ELR (cell line): ENCODE results near the gene KDM4C.

Source experiments
- DNase-seq: peaks from one replicate; pipeline ENCODE4 v3.0.0-alpha.2; 2015; ENCODE audit warnings: low read depth

Gene KDM4C

GRCh38 chr9:7143645-7144200 lies 385.9 kb downstream of the KDM4C start:
- no peak for DNase-seq

- DNase-seq: no peak
Measured at GRCh38 chr9:7144265-7145046, 386.7 kb downstream of the KDM4C start.

GRCh38 chr9:7145361-7146069 lies 387.7 kb downstream of the KDM4C start:
- DNase-seq: no peak

GRCh38 chr9:7146582-7146981 lies 388.8 kb downstream of the KDM4C start:
- DNase-seq: peak; percentile 22

GRCh38 chr9:7147121-7148090 lies 389.6 kb downstream of the KDM4C start:
- no peak for DNase-seq

GRCh38 chr9:7148243-7148765 lies 390.5 kb downstream of the KDM4C start:
- DNase-seq: no peak

GRCh38 chr9:7149258-7149657 lies 391.5 kb downstream of the KDM4C start:
- no peak for DNase-seq

- DNase-seq: no peak
Measured at GRCh38 chr9:7150153-7150890, 392.5 kb downstream of the KDM4C start.

GRCh38 chr9:7153134-7153533 lies 395.4 kb downstream of the KDM4C start:
- DNase-seq: no peak

- no peak for DNase-seq
Measured at GRCh38 chr9:7153566-7153965, 395.8 kb downstream of the KDM4C start.

GRCh38 chr9:7154003-7154619 lies 396.3 kb downstream of the KDM4C start:
- no peak for DNase-seq

GRCh38 chr9:7154650-7155049 lies 396.9 kb downstream of the KDM4C start:
- no peak for DNase-seq

- no peak for DNase-seq
Measured at GRCh38 chr9:7161469-7161868, 403.7 kb downstream of the KDM4C start.

GRCh38 chr9:7163932-7164331 lies 406.2 kb downstream of the KDM4C start:
- no peak for DNase-seq

- DNase-seq: no peak
Measured at GRCh38 chr9:7164440-7165330, 406.9 kb downstream of the KDM4C start.

GRCh38 chr9:7165331-7165975 lies 407.7 kb downstream of the KDM4C start:
- DNase-seq: no peak

- no peak for DNase-seq
Measured at GRCh38 chr9:7166074-7166473, 408.3 kb downstream of the KDM4C start.

GRCh38 chr9:7169717-7170389 lies 412.1 kb downstream of the KDM4C start:
- no peak for DNase-seq
